ENCODE measurements around the gene PPA1. TPM values are rescaled to one million over a fixed set of nuclear protein-coding genes. Genes with fewer than 3 reads are reported as not detected.
"Not testable (repeated sequence)": the region's sequence is repeated elsewhere in the genome, so short reads cannot be mapped to it uniquely, and the experiment has no call there.

Gene PPA1
- polyA plus RNA-seq, 3 donors, result 98.4 to 117 (median 110) TPM

DNA sequence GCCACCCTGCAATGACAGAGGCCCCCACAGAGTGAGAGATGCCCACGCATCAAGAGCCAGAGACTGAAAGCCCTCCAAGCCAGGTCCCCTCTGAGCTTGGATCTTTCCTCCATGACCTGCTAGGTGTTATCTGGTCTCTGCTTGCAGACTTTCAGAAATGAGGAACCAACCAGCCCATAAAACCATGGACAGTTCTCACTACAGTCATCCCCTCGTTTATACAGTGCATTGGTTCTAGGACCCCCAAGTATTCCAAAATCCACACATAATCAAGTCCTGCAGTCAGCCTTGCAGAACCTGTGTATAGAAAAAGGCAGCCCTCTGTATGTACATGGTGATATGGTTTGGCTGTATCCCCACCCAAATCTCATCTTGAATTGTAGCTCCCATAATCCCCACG is 27.5 kb upstream of the PPA1 start:
- no peak for DNase-seq (ENCODE audit: extremely low read depth in 1 of 11, low read depth in 9 of 11, low spot score in 4 of 11)

DNA sequence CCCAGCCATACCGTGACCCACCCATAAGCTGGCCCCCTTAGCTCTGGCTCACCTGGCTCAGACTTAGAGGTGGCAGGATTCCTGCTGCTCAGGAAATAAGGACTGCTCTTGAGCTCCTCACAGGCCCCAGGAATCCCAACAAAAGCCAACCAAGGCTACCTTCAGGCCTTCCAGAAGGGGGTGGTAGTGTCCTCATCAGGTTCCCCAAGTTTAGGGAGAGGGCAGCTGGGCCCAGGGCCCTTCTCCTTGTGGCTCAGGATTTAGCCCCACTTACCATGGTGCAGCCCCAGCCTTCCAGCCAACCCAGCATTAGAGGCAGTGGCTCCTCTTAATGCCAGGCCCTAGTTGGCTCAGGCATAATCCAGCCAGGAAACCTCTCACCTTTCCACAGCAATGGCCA is 27.0 kb upstream of the PPA1 start:
- no peak for DNase-seq (ENCODE audit: extremely low read depth in 1 of 11, low read depth in 9 of 11, low spot score in 4 of 11)

DNA sequence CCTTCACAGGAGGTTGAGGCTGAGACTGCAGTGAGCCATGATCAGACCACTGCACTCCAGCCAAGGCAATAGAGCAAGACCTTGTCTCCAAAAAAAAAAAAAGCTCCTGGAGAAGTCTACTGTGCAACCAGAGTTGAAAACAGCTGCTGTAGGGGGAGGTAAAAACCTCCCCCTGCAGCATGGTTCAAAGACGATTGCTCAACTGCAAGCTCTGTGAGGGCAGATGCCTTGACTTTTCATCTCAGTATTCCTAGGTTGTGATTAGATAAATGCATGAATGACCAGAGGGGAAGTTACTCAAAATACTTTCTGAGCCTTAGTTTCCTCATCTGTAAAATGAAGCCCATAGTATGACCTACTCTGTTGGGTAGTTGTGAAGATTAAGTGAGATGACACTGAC is 25.0 kb upstream of the PPA1 start:
- DNase-seq (ENCODE audit: extremely low read depth in 1 of 11, low read depth in 9 of 11, low spot score in 4 of 11), result no peak

DNA sequence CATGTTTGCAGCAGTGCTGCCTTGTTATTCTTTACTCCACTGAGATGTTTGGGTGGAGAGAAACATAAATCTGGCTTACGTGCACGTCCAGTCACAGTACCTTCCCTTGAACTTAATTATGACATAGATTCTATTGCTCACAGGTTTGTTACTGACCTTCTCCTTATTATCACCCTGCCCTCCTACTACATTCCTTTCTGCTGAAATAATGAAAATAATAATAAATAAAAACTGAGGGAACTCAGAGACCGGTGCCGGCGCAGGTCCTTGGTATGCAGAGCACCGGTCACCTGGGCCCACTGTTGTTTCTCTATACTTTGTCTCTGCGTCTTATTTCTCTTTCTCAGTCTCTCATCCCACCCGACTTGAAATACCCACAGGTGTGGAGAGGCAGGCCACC is 24.6 kb upstream of the PPA1 start:
- not testable (repeated sequence) for DNase-seq (ENCODE audit: extremely low read depth in 1 of 11, low read depth in 9 of 11, low spot score in 4 of 11)

DNA sequence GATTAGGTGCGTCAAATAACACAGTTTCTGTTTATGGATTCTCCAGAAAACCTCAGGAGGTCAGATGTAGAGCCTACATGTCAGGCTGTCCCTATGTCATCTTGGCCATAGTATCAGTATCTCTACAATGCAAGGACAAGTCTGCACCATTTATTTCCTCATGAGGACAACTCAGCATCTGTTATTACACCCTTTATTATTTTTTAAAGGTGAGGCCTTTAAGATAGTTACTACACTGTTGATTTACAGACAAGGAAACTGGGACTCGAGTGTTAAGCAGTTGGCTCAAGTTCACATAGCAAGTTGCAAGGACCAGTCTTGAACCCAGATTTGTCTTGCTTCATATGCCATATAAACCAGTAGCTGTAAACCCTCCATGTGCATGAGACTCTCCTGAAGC is 23.2 kb upstream of the PPA1 start:
- DNase-seq (ENCODE audit: extremely low read depth in 1 of 11, low read depth in 9 of 11, low spot score in 4 of 11), result no peak

DNA sequence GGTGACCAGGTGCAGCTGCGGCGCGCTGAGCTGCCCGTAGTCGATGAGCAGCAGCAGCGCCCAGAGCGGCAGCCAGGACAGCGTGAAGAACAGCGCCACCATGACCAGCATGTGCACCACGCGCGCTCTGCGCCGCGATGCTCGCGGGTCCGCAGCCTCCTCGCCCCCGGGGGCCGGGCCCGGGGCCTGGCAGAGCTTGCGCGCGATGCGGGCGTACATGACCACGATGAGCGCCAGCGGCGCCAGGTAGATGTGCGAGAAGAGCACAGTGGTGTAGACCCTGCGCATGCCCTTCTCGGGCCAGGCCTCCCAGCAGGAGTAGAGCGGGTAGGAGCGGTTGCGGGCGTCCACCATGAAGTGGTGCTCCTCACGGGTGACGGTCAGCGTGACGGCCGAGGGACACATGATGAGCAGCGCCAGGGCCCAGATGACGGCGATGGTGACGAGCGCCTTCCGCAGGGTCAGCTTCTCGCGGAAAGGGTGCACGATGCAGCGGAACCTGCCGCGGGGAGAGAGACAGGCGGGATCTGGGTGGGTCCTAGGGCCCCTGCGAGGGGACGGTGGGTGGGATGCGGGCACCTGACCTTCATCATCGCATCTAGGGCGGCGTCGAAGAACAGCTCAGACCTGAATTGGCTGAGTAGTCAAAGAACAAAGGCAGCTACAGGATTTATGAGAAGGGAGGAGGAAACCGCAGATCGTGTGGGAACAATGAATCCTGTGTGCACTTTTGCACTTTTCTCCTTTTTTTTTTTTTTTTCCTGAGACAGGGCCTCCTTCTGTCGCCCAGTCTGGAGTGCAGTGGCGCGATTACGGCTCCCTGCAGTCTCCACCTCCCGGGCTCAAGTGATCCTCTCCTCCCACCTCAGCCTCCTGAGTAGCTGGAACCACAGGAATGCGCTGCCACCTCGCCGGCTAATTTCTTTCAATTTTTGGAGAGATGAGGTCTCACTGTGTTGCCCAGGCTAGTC is 22.4 kb upstream of the PPA1 start:
- peak in 4 of 11 donors; percentile 15 to 30 (median 22) for DNase-seq (ENCODE audit: extremely low read depth in 1 of 11, low read depth in 9 of 11, low spot score in 4 of 11)

DNA sequence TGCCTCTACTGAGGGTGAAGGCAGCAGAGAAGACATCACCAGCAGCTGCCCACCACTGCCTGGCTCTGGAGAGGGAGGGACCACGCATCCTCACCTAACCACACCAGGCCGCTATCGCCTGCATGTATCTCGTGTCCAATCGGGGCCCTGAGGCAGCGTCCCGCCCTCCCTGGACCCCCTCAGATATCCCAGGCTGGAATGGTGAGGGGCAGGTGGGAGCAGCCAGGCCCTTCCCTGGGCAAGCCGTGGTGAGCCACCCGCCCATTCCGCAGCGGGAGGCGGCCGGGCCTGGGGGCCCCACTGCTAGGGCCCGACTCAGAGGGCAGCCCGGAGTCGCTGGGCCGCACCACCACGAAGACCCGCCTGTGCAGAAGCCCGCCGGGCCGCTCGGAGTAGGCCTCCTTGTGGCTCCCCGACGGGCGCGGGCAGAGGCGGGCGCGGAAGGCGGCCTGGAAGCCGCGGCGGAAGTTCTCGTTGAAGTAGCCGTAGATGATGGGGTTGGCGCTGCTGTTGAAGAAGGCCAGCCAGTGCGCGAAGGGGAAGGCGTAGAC is 21.6 kb upstream of the PPA1 start:
- DNase-seq (ENCODE audit: extremely low read depth in 1 of 11, low read depth in 9 of 11, low spot score in 4 of 11), result no peak

DNA sequence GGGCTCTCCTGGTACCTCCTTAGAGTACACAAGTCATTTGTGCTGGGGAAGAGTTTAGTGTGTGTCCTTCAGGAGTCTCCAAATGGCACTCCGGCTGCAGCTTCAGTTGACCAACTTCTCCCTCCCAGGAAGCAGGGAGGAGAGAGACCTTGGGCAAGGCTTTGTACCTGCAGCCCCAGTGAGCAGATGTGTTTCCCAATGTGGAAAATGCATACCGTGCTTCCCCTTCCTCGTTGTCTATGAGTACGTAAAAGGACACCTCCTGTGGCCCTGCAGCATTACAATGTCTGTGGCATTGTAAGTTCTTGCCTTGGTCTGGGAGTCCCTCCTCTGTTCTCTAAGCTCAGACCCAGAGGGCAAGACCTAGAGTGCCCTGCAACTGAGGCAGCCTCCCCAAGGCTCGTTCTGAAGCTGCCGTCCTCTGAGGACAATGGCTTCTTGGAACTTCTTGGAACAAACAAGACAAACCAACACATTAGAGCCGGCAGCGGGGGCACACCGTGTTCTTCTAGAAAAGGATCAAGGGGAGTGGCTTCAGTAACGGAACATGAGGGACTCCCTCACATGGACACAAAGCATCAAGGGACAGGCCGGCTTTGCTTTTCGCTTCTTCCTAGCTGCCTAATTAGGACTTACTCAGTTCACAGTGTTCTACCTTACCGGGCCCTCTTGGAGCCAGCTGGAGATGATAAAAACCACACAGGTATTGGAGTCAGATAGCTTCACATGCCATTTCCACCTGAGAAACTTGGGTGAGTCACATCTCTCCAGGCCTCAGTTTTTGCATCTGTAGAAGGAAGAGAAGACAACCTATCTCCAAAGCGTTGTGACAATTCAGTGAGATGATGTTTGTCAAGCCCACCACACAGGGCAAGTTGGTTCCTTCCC is 20.9 kb upstream of the PPA1 start:
- DNase-seq (ENCODE audit: extremely low read depth in 1 of 11, low read depth in 9 of 11, low spot score in 4 of 11), result no peak

DNA sequence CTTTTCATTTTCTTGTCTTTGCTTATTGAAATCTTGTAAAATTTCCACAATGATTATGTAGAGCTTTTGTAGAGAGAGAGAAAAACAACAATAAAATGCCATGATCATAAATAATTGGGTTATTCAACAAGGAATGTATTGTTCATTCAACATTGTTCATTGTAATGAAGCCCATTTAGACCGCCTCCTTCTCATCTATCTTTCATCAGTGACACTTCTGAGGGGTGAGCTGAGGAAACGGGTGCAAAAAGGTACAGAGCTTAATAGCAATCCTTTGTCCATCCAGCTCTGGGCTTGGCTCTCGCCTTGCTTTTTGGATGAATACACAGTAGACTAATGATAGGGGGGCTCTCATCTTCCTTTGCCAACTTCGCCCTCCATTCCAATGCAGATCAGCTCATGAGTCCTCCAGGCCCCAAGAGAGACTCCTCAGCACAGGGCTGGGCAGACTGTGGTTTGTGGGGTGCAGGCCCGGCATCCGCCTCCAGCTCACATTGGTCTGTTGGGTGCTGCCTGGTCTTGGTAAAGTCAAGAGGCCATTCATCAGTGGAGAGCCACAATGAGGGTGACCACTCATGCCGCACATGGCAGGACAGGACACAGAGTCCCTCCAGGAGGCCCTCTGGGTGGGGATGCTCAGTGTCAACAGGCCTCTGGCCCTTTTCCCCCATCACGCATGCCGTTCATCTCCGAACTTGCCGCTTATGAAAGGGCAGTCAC is 17.9 kb upstream of the PPA1 start:
- DNase-seq (ENCODE audit: extremely low read depth in 1 of 11, low read depth in 9 of 11, low spot score in 4 of 11), result no peak

DNA sequence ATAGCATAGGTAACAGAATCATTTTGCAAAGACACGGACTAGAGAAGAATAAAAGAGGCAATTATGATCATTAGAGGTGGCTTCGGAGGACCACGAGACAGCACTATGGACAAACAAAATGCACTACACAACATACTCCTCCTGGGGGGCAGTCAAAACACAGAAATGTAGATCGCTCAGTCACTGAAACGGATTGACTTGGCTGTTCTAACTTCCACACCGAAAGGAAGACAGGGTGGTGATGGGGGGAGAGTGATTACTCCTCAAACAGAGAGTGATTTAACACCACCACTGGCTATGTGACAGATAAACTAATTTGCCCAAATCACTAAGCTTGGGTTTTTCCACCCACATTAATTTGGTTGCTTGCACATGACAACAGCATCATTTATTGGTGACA is 14.1 kb upstream of the PPA1 start:
- no peak for DNase-seq (ENCODE audit: extremely low read depth in 1 of 11, low read depth in 9 of 11, low spot score in 4 of 11)

DNA sequence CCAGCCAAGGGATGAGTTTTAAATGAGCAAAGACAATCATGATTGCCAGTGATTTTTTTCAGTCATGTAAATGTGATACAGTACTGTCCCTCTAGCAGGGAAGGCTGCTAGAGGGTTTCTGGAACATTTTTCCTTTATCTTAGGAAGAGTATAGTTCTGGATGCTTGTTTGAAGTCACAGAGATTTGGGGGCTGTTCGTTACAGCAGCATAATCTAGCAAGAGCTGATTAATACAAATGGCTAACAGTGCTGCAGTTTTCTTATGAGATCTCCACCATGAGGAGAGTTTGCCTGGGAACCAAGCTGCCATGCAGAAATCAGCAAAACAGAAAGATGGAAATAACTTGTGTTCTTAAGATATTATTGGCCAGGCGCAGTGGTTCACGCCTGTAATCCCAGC is 7.9 kb upstream of the PPA1 start:
- no peak for DNase-seq (ENCODE audit: extremely low read depth in 1 of 11, low read depth in 9 of 11, low spot score in 4 of 11)

DNA sequence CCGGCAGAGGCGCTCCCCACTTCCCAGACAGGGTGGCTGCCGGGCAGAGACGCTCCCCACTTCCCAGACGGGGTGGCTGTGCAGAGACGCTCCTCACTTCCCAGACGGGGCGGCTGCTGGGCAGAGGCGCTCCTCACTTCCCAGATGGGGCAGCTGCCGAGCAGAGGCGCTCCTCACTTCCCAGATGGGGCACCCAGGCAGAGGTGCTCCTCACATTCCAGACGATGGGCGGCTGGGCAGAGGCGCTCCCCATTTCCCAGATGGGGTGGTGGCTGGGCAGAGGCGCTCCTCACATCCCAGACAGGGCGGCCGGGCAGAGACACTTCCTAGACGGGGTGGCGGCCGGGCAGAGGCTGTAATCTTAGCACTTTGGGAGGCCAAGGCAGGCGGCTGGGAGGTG is 6.8 kb upstream of the PPA1 start:
- DNase-seq (ENCODE audit: extremely low read depth in 1 of 11, low read depth in 9 of 11, low spot score in 4 of 11), result not testable (repeated sequence)

DNA sequence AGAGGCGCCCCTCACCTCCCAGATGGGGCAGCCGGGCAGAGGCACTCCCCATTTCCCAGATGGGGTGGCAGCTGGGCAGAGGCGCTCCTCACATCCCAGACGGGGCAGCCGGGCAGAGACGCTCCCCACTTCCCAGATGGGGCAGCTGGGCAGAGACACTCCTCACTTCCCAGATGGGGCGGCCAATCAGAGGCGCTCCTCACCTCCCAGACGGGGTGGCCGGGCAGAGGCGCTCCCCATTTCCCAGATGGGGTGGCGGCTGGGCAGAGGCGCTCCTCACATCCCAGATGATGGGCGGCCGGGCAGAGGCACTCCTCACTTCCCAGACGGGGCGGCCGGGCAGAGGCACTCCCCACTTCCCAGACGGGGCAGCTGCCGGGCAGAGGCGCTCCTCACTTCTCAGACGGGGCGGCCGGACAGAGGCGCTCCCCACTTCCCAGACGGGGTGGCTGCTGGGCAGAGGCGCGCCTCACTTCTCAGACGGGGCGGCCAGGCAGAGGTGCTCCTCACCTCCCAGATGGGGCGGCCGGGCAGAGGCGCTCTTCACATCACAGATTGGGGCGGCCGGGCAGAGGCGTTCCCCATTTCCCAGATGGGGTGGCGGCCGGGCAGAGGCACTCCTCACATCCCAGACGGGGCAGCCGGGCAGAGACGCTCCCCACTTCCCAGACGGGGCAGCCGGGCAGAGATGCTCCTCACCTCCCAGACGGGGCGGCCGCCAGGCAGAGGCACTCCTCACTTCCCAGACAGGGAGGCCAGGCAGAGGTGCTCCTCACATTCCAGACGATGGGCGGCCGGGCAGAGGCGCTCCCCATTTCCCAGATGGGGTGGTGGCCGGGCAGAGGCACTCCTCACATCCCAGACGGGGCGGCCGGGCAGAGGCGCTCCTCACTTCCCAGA is 6.1 kb upstream of the PPA1 start:
- not testable (repeated sequence) for DNase-seq (ENCODE audit: extremely low read depth in 1 of 11, low read depth in 9 of 11, low spot score in 4 of 11)

DNA sequence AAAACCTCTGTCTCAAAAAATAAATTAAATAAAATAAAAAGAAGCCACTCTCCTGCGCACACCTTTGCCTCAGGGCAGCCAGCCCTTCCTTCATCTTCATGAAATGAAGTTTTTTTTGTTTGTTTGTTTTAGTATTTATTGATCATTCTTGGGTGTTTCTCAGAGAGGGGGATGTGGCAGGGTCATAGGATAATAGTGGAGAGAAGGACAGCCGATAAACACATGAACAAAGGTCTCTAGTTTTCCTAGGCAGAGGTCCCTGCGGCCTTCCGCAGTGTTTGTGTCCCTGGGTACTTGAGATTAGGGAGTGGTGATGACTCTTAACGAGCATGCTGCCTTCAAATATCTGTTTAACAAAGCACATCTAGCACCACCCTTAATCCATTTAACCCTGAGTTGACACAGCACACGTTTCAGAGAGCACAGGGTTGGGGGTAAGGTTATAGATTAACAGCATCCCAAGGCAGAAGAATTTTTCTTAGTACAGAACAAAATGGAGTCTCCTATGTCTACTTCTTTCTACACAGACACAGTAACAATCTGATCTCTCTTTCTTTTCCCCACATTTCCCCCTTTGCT is 4.8 kb upstream of the PPA1 start:
- not testable (repeated sequence) for DNase-seq (ENCODE audit: extremely low read depth in 1 of 11, low read depth in 9 of 11, low spot score in 4 of 11)

DNA sequence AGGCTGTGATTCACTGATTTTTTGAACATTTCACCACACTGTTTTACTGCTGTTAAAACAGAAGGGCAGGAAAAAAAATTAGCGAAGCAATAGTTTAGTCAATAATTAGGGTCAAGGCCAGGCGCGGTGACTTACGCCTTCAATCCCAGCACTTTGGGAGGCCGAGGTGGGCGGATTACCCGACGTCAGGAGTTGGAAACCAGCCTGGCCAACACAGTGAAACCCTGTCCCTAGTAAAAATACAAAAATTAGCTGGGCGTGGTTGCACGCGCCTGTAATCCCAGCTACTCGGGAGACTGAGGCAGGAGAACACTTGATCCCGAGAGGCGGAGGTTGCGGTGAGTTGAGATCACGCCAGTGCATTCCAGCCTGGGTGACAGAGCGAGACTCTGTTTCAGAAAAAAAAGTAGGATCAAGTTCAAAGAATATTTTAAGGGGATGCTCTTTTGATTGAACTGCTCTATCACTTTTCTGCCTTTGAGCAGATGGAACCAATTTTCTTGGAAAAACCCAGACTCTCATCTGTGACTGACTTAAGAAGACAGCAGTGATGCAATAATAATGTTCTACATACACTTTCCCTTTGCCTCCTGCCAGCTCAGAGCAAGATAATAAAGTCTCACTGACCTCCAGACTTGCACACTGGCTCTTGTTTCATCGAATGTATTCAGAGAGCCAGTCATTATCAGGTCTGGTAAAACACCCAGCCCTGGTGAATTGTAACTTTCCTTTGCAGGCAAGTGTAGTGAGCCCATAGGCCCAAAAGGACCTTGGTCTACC is 1.6 kb upstream of the PPA1 start:
- no peak for DNase-seq (ENCODE audit: extremely low read depth in 1 of 11, low read depth in 9 of 11, low spot score in 4 of 11)

DNA sequence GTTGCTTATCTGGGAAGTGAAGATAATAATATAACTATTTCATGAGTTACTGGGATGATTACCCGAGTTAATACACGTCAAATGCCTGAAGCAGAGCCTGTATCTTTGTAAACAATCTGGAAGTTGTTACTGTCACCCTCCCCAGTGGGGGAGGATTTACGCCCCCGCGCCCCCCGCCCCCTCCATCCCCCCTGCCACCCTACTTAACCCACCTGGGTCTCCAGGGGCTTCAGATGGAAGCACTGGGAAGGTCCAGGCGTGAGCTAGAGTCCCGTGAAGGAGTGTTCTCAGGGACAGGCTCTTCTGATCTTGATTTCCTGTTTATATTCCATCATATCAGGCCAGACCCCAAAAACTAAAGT is 691 bp upstream of the PPA1 start:
- DNase-seq (ENCODE audit: extremely low read depth in 1 of 11, low read depth in 9 of 11, low spot score in 4 of 11), result no peak

DNA sequence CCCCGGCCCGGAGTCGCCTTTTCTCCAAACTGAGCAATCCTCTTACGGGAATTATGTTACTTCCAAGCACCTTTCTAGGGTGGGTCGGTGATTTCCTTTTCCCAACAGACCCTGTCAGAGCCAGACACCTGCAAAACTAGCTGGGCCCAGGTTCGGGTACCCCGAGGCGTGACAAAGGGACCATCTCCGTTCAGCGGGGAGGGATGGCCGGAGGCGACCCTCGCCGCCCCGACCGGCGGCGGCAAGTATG is 445 bp downstream of the PPA1 start:
- DNase-seq (ENCODE audit: extremely low read depth in 1 of 11, low read depth in 9 of 11, low spot score in 4 of 11), result peak in 1 of 11 donors; percentile 13
